Peyer's patch (tissue), 4 donors: Measurements from ENCODE around the gene MLXIP.

ENCODE experiments used
- POLR2A ChIP-seq, 2 donors: fragments of 450-650 bp; IDR thresholded peaks; one replicate each; pipeline ENCODE4 v1.5.1; 2017; ENCODE audit warnings: antibody characterized with exemption in 2 of 2, mild to moderate bottlenecking in 2 of 2, moderate library complexity in 2 of 2
- TF ChIP-seq, protein P1 (sequence below), 6 experiments: fragments of 450-650 bp in 4 of 6; fragments of 200-600 bp in 2 of 6; sonication (generic) in 1 of 6; IDR thresholded peaks; one replicate each; pipeline ENCODE4 v1.5.1; 2017 to 2019; ENCODE audit warnings: antibody characterized with exemption in 6 of 6, mild to moderate bottlenecking in 3 of 6, moderate library complexity in 1 of 6

DNA sequence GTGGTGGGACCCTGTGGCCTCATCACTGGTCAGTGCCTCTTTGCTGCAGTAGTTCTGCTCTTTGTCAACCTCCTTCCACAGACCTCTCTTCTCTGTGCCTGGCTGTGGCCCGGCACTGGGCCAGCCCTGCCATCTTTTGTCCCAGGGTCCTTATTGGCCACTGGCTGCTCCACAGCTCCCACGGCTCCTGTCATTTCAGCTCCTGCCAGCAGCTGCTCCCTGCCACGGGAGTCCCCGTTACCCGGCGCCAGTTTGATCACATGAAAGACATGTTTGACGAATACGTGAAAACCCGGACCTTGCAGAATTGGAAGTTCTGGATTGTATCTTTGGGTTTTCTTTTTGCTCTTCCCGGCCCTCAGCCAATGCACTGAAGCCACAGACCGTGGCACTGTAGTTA is 60.1 kb downstream of the MLXIP start:
- TF ChIP-seq, protein P1, sequence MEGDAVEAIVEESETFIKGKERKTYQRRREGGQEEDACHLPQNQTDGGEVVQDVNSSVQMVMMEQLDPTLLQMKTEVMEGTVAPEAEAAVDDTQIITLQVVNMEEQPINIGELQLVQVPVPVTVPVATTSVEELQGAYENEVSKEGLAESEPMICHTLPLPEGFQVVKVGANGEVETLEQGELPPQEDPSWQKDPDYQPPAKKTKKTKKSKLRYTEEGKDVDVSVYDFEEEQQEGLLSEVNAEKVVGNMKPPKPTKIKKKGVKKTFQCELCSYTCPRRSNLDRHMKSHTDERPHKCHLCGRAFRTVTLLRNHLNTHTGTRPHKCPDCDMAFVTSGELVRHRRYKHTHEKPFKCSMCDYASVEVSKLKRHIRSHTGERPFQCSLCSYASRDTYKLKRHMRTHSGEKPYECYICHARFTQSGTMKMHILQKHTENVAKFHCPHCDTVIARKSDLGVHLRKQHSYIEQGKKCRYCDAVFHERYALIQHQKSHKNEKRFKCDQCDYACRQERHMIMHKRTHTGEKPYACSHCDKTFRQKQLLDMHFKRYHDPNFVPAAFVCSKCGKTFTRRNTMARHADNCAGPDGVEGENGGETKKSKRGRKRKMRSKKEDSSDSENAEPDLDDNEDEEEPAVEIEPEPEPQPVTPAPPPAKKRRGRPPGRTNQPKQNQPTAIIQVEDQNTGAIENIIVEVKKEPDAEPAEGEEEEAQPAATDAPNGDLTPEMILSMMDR (IDR thresholded peaks at IDR 0.05), result no peak
- no peak for TF ChIP-seq POLR2A (IDR thresholded peaks at IDR 0.05)
